NB4 (cell line): ENCODE data around the gene CFAP300.

Experiments
- DNase-seq: peaks from one replicate; pipeline ENCODE4 v3.0.0; 2010; ENCODE audit warnings: low read depth
- H3K4me3 ChIP-seq: one replicate; pipeline ENCODE4 v1.5.1; 2011; ENCODE audit warnings: mild to moderate bottlenecking, low read depth, low read length, moderate library complexity
- MAX ChIP-seq: IDR thresholded peaks from 2 replicates; pipeline ENCODE4 v1.6.1; 2011; ENCODE audit warnings: low read depth, low read length
- MYC ChIP-seq: IDR thresholded peaks from 2 replicates; pipeline ENCODE4 v1.6.1; 2011; ENCODE audit warnings: low read depth, low read length
- POLR2A ChIP-seq: IDR thresholded peaks from 2 replicates; pipeline ENCODE4 v1.6.1; 2011; ENCODE audit warnings: mild to moderate bottlenecking; ENCODE audit not compliant: insufficient read length; ENCODE audit errors: extremely low read depth
- TF ChIP-seq, protein P1 (sequence below): IDR thresholded peaks from one replicate; pipeline ENCODE4 v1.5.1; 2012; ENCODE audit warnings: low read depth, low read length

The CFAP300 gene

GRCh38 chr11:102114032-102114431 lies 66.8 kb downstream of the CFAP300 start:
- H3K4me3 ChIP-seq: no peak overlapping the region
- TF ChIP-seq, protein P1, sequence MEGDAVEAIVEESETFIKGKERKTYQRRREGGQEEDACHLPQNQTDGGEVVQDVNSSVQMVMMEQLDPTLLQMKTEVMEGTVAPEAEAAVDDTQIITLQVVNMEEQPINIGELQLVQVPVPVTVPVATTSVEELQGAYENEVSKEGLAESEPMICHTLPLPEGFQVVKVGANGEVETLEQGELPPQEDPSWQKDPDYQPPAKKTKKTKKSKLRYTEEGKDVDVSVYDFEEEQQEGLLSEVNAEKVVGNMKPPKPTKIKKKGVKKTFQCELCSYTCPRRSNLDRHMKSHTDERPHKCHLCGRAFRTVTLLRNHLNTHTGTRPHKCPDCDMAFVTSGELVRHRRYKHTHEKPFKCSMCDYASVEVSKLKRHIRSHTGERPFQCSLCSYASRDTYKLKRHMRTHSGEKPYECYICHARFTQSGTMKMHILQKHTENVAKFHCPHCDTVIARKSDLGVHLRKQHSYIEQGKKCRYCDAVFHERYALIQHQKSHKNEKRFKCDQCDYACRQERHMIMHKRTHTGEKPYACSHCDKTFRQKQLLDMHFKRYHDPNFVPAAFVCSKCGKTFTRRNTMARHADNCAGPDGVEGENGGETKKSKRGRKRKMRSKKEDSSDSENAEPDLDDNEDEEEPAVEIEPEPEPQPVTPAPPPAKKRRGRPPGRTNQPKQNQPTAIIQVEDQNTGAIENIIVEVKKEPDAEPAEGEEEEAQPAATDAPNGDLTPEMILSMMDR: no peak
- TF ChIP-seq POLR2A: no peak
- TF ChIP-seq MYC: no peak
- no peak for TF ChIP-seq MAX
- no peak for DNase-seq

DNA sequence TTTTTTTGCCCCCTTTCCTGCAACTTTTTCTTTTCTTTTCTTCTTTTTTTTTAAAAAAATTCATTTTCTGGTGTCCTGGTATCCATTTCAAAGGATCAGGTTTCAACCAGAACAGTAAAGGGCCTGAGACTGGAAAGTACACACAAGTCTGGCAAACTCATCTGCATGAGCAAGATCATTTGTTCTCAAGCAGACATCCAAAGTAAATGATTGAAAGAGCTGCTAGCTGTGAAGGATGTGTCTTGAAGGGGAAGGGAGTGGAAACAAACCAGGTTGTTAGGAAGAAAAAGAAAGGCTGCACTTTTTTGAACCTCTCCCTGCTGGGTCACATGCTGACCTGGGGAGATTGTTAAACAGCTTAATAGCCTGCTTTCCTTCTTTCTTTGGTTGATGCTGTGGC lies 68.3 kb downstream of the CFAP300 start:
- H3K4me3 ChIP-seq: no peak overlapping the region
- TF ChIP-seq POLR2A (no peak), MYC (no peak), MAX (no peak)
- TF ChIP-seq, protein P1: no peak
- DNase-seq: no peak

DNA sequence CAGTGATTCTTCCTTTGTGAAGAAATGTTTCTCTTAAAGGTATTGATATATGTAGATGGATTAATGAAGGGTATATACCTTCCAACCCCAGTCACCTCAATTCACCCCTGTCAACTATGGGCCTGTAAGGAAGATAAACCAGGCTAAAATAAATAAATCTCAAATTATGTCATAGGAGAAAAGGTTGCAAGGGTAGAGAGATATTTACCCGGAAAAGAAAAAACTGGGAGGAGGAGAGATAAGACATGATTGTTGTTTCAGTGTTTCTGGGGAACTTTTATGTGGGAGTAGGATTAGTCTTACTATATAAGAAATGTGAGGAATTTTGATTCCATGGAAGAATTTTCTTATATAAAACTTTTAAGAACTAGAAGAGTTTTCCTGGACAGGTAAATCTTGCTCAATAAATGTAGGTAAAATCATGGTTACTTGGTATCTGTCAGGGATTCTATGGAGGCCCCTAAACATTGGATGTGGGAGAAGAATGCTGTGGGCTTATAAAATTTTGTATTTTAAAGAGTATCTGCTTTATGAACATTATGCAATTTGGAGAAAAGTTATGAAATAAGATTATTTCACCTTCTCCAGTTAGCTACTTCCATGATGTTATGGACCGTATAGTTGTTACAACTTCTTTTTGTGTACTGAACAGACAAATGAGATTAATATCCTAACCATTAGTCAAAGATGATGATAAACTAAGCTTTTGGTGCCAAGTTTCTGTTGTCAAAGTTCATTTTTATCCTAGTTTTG lies 69.4 kb downstream of the CFAP300 start:
- no peak overlapping the region for H3K4me3 ChIP-seq

GRCh38 chr11:102117472-102118113 lies 70.4 kb downstream of the CFAP300 start:
- no peak for DNase-seq
- TF ChIP-seq, protein P1: no peak
- TF ChIP-seq POLR2A (no peak), MAX (no peak), MYC (no peak)
- no peak overlapping the region for H3K4me3 ChIP-seq

More for the DNA sequence above, 69.4 kb downstream of the CFAP300 start:
- DNase-seq: no peak
- TF ChIP-seq POLR2A (no peak), MYC (no peak), MAX (no peak)
- TF ChIP-seq, protein P1: no peak

GRCh38 chr11:102118937-102119336 lies 71.7 kb downstream of the CFAP300 start:
- no peak for DNase-seq
- TF ChIP-seq, protein P1: no peak
- TF ChIP-seq MAX: no peak
- TF ChIP-seq MYC: no peak
- no peak for TF ChIP-seq POLR2A
- no peak overlapping the region for H3K4me3 ChIP-seq
